HepG2 (cell line): ENCODE results near the gene MAML1. TPM values are rescaled to one million over a fixed set of nuclear protein-coding genes. Genes with fewer than 3 reads are reported as not detected.
A peak's percentile ranks its signal among the peaks of the same experiment; 100 is the strongest.

Experiments
- JUNB ChIP-seq: sonication (generic); formaldehyde crosslinking; IDR thresholded peaks from 2 replicates; pipeline ENCODE4 v1.8.0; 2022; ENCODE audit warnings: missing genetic modification reagents, mild to moderate bottlenecking, borderline replicate concordance
- MEIS2 ChIP-seq: sonication (generic); formaldehyde crosslinking; IDR thresholded peaks from 2 replicates; pipeline ENCODE4 v1.9.0; 2021; ENCODE audit warnings: mild to moderate bottlenecking, missing genetic modification reagents
- PHB2 ChIP-seq: fragments of 450-650 bp; IDR thresholded peaks from 2 replicates; pipeline ENCODE4 v1.6.1; 2018; ENCODE audit not compliant: partially characterized antibody
- POLR2A ChIP-seq, 2 experiments: IDR thresholded peaks; 2 replicates each; pipeline ENCODE4 v1.6.1; 2011; ENCODE audit warnings: low read depth in 2 of 2, low read length in 2 of 2, mild to moderate bottlenecking in 1 of 2, moderate library complexity in 1 of 2; ENCODE audit not compliant: insufficient read depth in 1 of 2
- POLR2AphosphoS2 ChIP-seq: IDR thresholded peaks from 2 replicates; pipeline ENCODE4 v1.6.1; 2011; ENCODE audit warnings: low read depth, low read length, improper control_type of control experiment
- SMARCE1 ChIP-seq: fragments of 450-650 bp; IDR thresholded peaks from 2 replicates; pipeline ENCODE4 v1.6.1; 2017; ENCODE audit warnings: borderline replicate concordance
- SOX13 ChIP-seq, 3 experiments: fragments of 450-650 bp in 1 of 3; sonication (generic) in 1 of 3; formaldehyde crosslinking in 1 of 3; IDR thresholded peaks in 2 of 3; conservative IDR thresholded peaks in 1 of 3; 2 replicates each; pipeline versions ENCODE4 v1.5.0 to v1.6.1; 2016 to 2020; ENCODE audit warnings: antibody characterized with exemption in 1 of 3, mild to moderate bottlenecking in 1 of 3, missing compliant biosample characterization in 1 of 3, missing genetic modification reagents in 1 of 3, moderate library complexity in 1 of 3
- SRSF4 ChIP-seq: fragments of 200-400 bp; formaldehyde crosslinking; IDR thresholded peaks from one replicate; pipeline ENCODE4 v1.6.1; 2018; ENCODE audit warnings: mild to moderate bottlenecking, low read depth, low read length, moderate library complexity; ENCODE audit not compliant: poor library complexity, severe bottlenecking
- TEAD2 ChIP-seq: sonication (generic); formaldehyde crosslinking; IDR thresholded peaks from 2 replicates; pipeline ENCODE4 v1.9.0; 2021; ENCODE audit warnings: missing genetic modification reagents
- YEATS2 ChIP-seq: sonication (generic); formaldehyde crosslinking; IDR thresholded peaks from 2 replicates; pipeline ENCODE4 v1.4.0; 2020; ENCODE audit warnings: missing genetic modification reagents, borderline replicate concordance
- ZC3H13 ChIP-seq: sonication (generic); formaldehyde crosslinking; IDR thresholded peaks from 2 replicates; pipeline ENCODE4 v1.8.1; 2023; ENCODE audit warnings: mild to moderate bottlenecking, missing genetic modification reagents, moderate library complexity
- ZNF160 ChIP-seq: sonication (generic); formaldehyde crosslinking; IDR thresholded peaks from 2 replicates; pipeline ENCODE4 v1.8.0; 2022; ENCODE audit warnings: mild to moderate bottlenecking, inconsistent platforms, missing genetic modification reagents
- ZNF230 ChIP-seq: sonication (generic); formaldehyde crosslinking; IDR thresholded peaks from 2 replicates; pipeline ENCODE4 v1.4.0; 2020; ENCODE audit warnings: mild to moderate bottlenecking, missing genetic modification reagents
- ZNF33B ChIP-seq: sonication (generic); formaldehyde crosslinking; IDR thresholded peaks from 2 replicates; pipeline ENCODE4 v1.5.1; 2020; ENCODE audit warnings: mild to moderate bottlenecking, missing genetic modification reagents
- ZNF44 ChIP-seq: sonication (generic); formaldehyde crosslinking; IDR thresholded peaks from 2 replicates; pipeline ENCODE4 v1.5.1; 2020; ENCODE audit warnings: mild to moderate bottlenecking, missing genetic modification reagents
- ZNF891 ChIP-seq: sonication (generic); formaldehyde crosslinking; IDR thresholded peaks from 2 replicates; pipeline ENCODE4 v1.5.0; 2020; ENCODE audit warnings: mild to moderate bottlenecking, missing genetic modification reagents
- polyA plus RNA-seq, 8 experiments: library from polyadenylated mRNA; depleted of rRNA in 3 of 8; stranded (reverse) in 7 of 8; unstranded in 1 of 8; fragments of >200 nt; fragmentation: Illumina TruSeq in 4 of 8; extraction: Trizol in 4 of 8; gene quantifications; 2 replicates each; pipeline versions ENCODE4 v1.2.1 to v1.2.3, GENCODE V29; 2011 to 2016; ENCODE audit warnings: low read depth in 4 of 8, missing spikeins in 1 of 8, mixed read lengths in 1 of 8; ENCODE audit not compliant: insufficient read depth in 1 of 8
- total RNA-seq, 5 experiments: library from RNA; depleted of rRNA; stranded (reverse); fragments of >200 nt; fragmentation: Illumina TruSeq; extraction: Trizol; gene quantifications; 2 replicates each; pipeline ENCODE4 v1.2.3, GENCODE V29; 2016; ENCODE audit warnings: low read depth in 1 of 5
- TF ChIP-seq, protein P1 (sequence below): sonication (generic); formaldehyde crosslinking; conservative IDR thresholded peaks from 2 replicates; pipeline ENCODE4 v1.4.0; 2020; ENCODE audit warnings: missing genetic modification reagents
- TF ChIP-seq, protein P2 (sequence below): IDR thresholded peaks from 2 replicates; pipeline ENCODE4 v1.6.1; 2016; ENCODE audit warnings: mild to moderate bottlenecking
- TF ChIP-seq, protein P3 (sequence below): IDR thresholded peaks from 2 replicates; pipeline ENCODE4 v1.6.1; 2016; ENCODE audit warnings: missing compliant biosample characterization, missing genetic modification reagents, borderline replicate concordance
- TF ChIP-seq, protein P4 (sequence below): sonication (generic); formaldehyde crosslinking; IDR thresholded peaks from 2 replicates; pipeline ENCODE4 v1.4.0; 2020; ENCODE audit warnings: mild to moderate bottlenecking, missing genetic modification reagents, borderline replicate concordance

Gene MAML1
- total and polyA plus RNA-seq, 2 of the 13 experiments (the other 11 are each of a cell fraction or from before 2014, with no cell fraction given): 10.0 to 10.8 TPM

DNA sequence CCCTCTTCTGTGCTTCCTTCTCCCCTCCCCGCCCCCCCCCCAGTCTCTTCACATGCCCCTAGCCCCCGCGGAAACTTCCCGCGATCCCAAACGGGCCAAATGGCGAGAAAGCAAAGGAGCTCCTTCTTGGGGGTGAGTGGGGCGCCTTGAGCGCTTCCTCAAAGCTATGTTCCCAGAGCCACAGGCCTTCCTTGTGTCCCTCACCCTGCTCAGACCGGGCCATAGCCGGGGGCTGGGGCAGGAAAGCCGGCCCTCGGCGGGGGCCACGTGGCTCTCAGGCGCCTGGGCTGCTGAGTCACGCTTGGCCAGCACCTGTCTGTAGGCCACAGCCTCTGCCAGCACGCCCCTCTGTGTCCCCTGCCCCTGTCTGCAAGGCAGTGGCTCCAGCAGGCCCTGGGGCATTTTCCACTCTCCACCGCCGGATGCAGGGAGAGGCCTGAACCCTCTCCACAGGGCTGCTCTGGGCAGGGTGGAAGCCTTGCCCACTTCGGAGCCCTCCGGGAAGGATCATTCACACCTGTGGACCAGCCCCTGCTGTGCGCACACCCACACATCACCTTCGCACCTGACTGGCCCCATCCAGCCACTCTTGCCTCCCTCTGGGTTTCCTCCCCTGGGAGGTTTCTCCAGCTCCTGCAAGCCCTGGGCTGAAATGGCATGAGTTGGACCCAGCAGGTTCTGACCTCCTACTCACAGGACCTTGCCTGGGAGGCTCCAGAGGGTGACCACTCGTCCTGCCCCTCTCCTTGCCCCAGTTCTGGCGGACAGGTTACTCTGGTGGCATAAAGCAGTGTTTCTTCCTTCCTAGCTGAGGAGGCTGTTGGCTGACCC, 86.9 kb downstream of the MAML1 start (continued):
- TF ChIP-seq, protein P1, sequence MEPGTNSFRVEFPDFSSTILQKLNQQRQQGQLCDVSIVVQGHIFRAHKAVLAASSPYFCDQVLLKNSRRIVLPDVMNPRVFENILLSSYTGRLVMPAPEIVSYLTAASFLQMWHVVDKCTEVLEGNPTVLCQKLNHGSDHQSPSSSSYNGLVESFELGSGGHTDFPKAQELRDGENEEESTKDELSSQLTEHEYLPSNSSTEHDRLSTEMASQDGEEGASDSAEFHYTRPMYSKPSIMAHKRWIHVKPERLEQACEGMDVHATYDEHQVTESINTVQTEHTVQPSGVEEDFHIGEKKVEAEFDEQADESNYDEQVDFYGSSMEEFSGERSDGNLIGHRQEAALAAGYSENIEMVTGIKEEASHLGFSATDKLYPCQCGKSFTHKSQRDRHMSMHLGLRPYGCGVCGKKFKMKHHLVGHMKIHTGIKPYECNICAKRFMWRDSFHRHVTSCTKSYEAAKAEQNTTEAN (CRISPR knock-in tag): 0 out of 2 replicates have a peak, but pooled peaks have one; percentile 8
- TF ChIP-seq ZNF230 (CRISPR knock-in tag): no peak; the same call in 1 of the 2 replicates
- peak; percentile 71; the same call in 1 of the 2 replicates for TF ChIP-seq TEAD2
- TF ChIP-seq POLR2A (IDR thresholded peaks at IDR 0.05; ENCODE audit: insufficient read depth in 1 of 2, low read depth in 2 of 2, low read length in 2 of 2): peak in 1 of 2 experiments; percentile 63; a peak in 2 of 4 replicates
- TF ChIP-seq ZC3H13 (CRISPR knock-in tag): 0 out of 2 replicates have a peak, but pooled peaks have one; percentile 59
- TF ChIP-seq, protein P2, sequence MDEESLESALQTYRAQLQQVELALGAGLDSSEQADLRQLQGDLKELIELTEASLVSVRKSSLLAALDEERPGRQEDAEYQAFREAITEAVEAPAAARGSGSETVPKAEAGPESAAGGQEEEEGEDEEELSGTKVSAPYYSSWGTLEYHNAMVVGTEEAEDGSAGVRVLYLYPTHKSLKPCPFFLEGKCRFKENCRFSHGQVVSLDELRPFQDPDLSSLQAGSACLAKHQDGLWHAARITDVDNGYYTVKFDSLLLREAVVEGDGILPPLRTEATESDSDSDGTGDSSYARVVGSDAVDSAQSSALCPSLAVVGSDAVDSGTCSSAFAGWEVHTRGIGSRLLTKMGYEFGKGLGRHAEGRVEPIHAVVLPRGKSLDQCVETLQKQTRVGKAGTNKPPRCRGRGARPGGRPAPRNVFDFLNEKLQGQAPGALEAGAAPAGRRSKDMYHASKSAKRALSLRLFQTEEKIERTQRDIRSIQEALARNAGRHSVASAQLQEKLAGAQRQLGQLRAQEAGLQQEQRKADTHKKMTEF (CRISPR knock-in tag): no peak; the same call in 1 of the 2 replicates
- TF ChIP-seq, protein P3, sequence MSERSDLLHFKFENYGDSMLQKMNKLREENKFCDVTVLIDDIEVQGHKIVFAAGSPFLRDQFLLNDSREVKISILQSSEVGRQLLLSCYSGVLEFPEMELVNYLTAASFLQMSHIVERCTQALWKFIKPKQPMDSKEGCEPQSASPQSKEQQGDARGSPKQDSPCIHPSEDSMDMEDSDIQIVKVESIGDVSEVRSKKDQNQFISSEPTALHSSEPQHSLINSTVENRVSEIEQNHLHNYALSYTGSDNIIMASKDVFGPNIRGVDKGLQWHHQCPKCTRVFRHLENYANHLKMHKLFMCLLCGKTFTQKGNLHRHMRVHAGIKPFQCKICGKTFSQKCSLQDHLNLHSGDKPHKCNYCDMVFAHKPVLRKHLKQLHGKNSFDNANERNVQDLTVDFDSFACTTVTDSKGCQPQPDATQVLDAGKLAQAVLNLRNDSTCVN: no peak
- TF ChIP-seq ZNF891 (CRISPR knock-in tag): 0 out of 2 replicates have a peak, but pooled peaks have one; percentile 19
- no peak for TF ChIP-seq SOX13 (IDR thresholded peaks at IDR 0.05)
- TF ChIP-seq SOX13 (CRISPR knock-in tag; conservative IDR thresholded peaks at IDR 0.05 in 1 of 2, IDR thresholded peaks at IDR 0.05 in 1 of 2): peak in 1 of 2 experiments; percentile 42; a peak in 1 of 4 replicates
- TF ChIP-seq MEIS2 (CRISPR knock-in tag): no peak
- no peak for TF ChIP-seq PHB2
- no peak for TF ChIP-seq ZNF160 (CRISPR knock-in tag)
- TF ChIP-seq ZNF33B: no peak; the same call in 1 of the 2 replicates
- TF ChIP-seq JUNB (CRISPR knock-in tag): no peak
- no peak for TF ChIP-seq SMARCE1
- TF ChIP-seq YEATS2 (CRISPR knock-in tag): 0 out of 2 replicates have a peak, but pooled peaks have one; percentile 3
- TF ChIP-seq POLR2AphosphoS2: no peak
- no peak for TF ChIP-seq SRSF4
- TF ChIP-seq, protein P4, sequence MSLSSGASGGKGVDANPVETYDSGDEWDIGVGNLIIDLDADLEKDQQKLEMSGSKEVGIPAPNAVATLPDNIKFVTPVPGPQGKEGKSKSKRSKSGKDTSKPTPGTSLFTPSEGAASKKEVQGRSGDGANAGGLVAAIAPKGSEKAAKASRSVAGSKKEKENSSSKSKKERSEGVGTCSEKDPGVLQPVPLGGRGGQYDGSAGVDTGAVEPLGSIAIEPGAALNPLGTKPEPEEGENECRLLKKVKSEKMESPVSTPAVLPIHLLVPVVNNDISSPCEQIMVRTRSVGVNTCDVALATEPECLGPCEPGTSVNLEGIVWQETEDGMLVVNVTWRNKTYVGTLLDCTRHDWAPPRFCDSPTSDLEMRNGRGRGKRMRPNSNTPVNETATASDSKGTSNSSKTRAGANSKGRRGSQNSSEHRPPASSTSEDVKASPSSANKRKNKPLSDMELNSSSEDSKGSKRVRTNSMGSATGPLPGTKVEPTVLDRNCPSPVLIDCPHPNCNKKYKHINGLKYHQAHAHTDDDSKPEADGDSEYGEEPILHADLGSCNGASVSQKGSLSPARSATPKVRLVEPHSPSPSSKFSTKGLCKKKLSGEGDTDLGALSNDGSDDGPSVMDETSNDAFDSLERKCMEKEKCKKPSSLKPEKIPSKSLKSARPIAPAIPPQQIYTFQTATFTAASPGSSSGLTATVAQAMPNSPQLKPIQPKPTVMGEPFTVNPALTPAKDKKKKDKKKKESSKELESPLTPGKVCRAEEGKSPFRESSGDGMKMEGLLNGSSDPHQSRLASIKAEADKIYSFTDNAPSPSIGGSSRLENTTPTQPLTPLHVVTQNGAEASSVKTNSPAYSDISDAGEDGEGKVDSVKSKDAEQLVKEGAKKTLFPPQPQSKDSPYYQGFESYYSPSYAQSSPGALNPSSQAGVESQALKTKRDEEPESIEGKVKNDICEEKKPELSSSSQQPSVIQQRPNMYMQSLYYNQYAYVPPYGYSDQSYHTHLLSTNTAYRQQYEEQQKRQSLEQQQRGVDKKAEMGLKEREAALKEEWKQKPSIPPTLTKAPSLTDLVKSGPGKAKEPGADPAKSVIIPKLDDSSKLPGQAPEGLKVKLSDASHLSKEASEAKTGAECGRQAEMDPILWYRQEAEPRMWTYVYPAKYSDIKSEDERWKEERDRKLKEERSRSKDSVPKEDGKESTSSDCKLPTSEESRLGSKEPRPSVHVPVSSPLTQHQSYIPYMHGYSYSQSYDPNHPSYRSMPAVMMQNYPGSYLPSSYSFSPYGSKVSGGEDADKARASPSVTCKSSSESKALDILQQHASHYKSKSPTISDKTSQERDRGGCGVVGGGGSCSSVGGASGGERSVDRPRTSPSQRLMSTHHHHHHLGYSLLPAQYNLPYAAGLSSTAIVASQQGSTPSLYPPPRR (CRISPR knock-in tag): 0 out of 2 replicates have a peak, but pooled peaks have one; percentile 7
- no peak for TF ChIP-seq ZNF44 (CRISPR knock-in tag)
